WERI-Rb-1 (cell line): ENCODE results near the gene CMPK1.

ENCODE experiments used
- DNase-seq: peaks from one replicate; pipeline ENCODE4 v3.0.0-alpha.2; 2020
- H3K27ac ChIP-seq: fragments of 250-450 bp; sonication (Bioruptor Pico); 2 replicates; pipeline ENCODE4 v1.5.1; 2020; ENCODE audit warnings: mild to moderate bottlenecking, moderate library complexity
- H3K27me3 ChIP-seq: fragments of 250-450 bp; sonication (Bioruptor Pico); 2 replicates; pipeline ENCODE4 v1.5.1; 2021; ENCODE audit warnings: mild to moderate bottlenecking, low read depth, moderate library complexity; ENCODE audit not compliant: insufficient read depth, severe bottlenecking
- H3K36me3 ChIP-seq: fragments of 250-450 bp; sonication (Bioruptor Pico); 2 replicates; pipeline ENCODE4 v1.5.1; 2020; ENCODE audit warnings: mild to moderate bottlenecking, moderate library complexity
- H3K4me3 ChIP-seq: 2 replicates; pipeline ENCODE4 v1.5.1; 2011; ENCODE audit warnings: low read depth, mild to moderate bottlenecking, control low read depth, low read length
- H3K9me3 ChIP-seq: fragments of 250-450 bp; sonication (Bioruptor Pico); 2 replicates; pipeline ENCODE4 v1.5.1; 2021; ENCODE audit warnings: mild to moderate bottlenecking, moderate library complexity; ENCODE audit not compliant: severe bottlenecking
- CTCF ChIP-seq: IDR thresholded peaks from 2 replicates; pipeline ENCODE4 v1.5.1; 2011; ENCODE audit warnings: low read depth, mild to moderate bottlenecking, control low read depth, inconsistent platforms, low read length

CMPK1 gene

GRCh38 chr1:47371016-47371517, 37.5 kb downstream of the CMPK1 start:
- Histone ChIP-seq H3K9me3 (no peaks in the 10 kb centered on the region), H3K4me3 (no peak overlapping the region), H3K36me3 (peaks cover 66% of the 10 kb centered on the region), H3K27ac (no peak overlapping the region), H3K27me3 (no peaks in the 10 kb centered on the region)
- TF ChIP-seq CTCF, result no peak
- no peak for DNase-seq

DNA sequence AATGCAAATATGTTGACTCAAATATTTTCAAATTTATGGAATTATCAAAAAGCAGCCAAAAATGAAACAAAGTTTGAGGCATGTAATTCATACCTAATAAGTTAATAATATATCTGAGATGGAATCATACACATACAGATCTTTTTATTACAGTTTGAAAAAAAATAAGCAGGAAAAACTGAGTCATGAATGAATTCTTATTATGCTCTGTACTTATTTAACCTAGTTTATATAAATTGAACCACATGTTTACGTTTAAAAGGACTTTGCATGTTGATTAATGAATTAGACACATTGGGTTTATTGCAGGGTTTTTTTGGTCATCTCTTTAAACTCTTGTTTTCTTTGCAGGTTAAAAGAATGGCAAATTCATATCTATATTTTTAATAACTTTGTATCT, 40.9 kb downstream of the CMPK1 start:
- H3K36me3 ChIP-seq, result peaks cover 82% of the 10 kb centered on the region
- DNase-seq, result no peak
- no peak for TF ChIP-seq CTCF

DNA sequence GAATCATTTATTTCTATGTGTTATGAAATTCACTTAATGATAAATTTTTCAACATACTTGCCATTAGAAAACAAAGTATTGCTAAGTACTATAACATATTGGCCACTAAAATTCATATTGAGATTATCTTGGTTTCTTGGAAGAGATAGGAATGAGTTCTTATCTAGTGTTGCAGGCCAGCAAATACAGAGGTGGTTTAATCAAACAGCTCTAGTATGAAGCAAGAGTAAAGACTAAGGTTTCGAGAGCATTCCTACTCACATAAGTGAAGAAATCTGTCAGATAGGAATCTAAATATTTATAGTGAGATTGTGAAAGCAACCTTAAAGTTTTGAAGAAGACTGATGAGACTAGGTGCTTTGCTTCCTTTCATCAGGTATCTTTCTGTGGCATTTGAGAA, 44.6 kb downstream of the CMPK1 start:
- H3K27me3 ChIP-seq, result no peaks in the 10 kb centered on the region
- DNase-seq, result no peak
- H3K36me3 ChIP-seq, result peaks cover 57% of the 10 kb centered on the region
- H3K27ac ChIP-seq, result no peak overlapping the region
- TF ChIP-seq CTCF, result no peak
- no peak overlapping the region for H3K4me3 ChIP-seq
- H3K9me3 ChIP-seq, result no peaks in the 10 kb centered on the region

More for the DNA sequence above, 40.9 kb downstream of the CMPK1 start:
- H3K27me3 ChIP-seq, result no peaks in the 10 kb centered on the region
- no peak overlapping the region for H3K4me3 ChIP-seq
- H3K27ac ChIP-seq, result no peak overlapping the region
- no peaks in the 10 kb centered on the region for H3K9me3 ChIP-seq

DNA sequence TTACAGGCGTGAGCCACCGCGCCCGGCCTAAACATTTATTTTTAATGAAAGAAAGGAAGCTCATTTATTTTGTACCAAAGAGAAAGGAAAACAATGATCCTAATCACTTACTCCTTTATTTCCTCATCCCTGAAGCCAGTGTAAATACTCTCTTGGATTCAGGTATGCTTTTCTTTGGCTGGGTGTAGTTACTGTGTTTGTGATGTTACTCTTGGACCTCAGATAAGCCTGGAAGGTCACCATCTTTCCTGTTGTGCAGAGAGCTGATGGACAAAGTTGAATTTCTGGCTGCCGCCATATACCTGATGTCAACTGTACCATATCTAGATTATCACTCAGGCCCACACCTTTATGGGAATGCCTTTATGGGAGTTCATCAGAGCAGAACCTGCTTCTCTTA, 47.1 kb downstream of the CMPK1 start:
- H3K27me3 ChIP-seq, result no peaks in the 10 kb centered on the region
- TF ChIP-seq CTCF, result no peak
- no peaks in the 10 kb centered on the region for H3K9me3 ChIP-seq
- H3K27ac ChIP-seq, result no peak overlapping the region
- peaks cover 33% of the 10 kb centered on the region for H3K36me3 ChIP-seq
- no peak for DNase-seq
- H3K4me3 ChIP-seq, result no peak overlapping the region

- Histone ChIP-seq H3K36me3 (peaks cover 20% of the 10 kb centered on the region), H3K27me3 (no peaks in the 10 kb centered on the region), H3K4me3 (no peak overlapping the region), H3K9me3 (no peaks in the 10 kb centered on the region), H3K27ac (no peak overlapping the region)
- TF ChIP-seq CTCF, result no peak
- no peak for DNase-seq
These were observed 48.9 kb downstream of the CMPK1 start for GRCh38 chr1:47382399-47382983.

DNA sequence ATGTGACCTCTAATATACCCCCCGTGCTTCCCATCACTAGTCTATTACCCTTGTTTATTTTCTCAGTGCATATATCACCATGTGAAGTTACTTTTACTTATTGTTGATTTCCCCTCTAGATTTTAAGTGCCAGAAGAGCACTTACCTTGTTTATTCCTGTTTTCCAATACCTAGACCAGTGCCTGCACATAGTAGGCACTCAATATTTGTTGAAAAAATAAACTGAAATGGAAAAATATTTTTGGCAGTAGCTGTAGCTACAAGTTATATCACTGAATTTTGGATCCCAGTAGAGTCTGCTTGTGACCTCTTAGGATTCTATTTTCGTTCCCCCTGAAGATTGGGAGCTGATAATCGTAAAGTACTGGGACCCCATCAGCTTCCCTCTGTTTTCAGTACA, 50.5 kb downstream of the CMPK1 start:
- Histone ChIP-seq H3K27ac (no peak overlapping the region), H3K4me3 (no peak overlapping the region), H3K9me3 (no peaks in the 10 kb centered on the region), H3K27me3 (no peaks in the 10 kb centered on the region), H3K36me3 (peaks cover 8% of the 10 kb centered on the region)
- no peak for DNase-seq
- TF ChIP-seq CTCF, result no peak
